H4 (cell line): ENCODE measurements around the gene SCAPER. TPM values are rescaled to one million over a fixed set of nuclear protein-coding genes. Genes with fewer than 3 reads are reported as not detected.
"Not testable (repeated sequence)": the region's sequence is repeated elsewhere in the genome, so short reads cannot be mapped to it uniquely, and the experiment has no call there.

ENCODE experiments used
- DNase-seq: peaks from one replicate; pipeline ENCODE4 v3.0.0-alpha.2; 2015; ENCODE audit warnings: low spot score
- total RNA-seq: library from RNA; depleted of rRNA; stranded (reverse); fragments of >200 nt; shearing (Covaris generic); gene quantifications from 2 replicates; pipeline ENCODE4 v1.2.3, GENCODE V29; 2014

Gene SCAPER
- total RNA-seq, 1 experiment from 2014 or later: 10.0 TPM

- no peak for DNase-seq
Observed at GRCh38 chr15:76913737-76914136, 8.6 kb upstream of the SCAPER start.

GRCh38 chr15:76912430-76912829 is 7.3 kb upstream of the SCAPER start:
- no peak for DNase-seq

- DNase-seq: no peak
Observed at GRCh38 chr15:76905855-76906254, 715 bp upstream of the SCAPER start.

GRCh38 chr15:76904461-76905012 is 603 bp downstream of the SCAPER start:
- peak; percentile 16 for DNase-seq

- DNase-seq: peak; percentile 21
Observed at GRCh38 chr15:76903251-76903681, 1.9 kb downstream of the SCAPER start.

- DNase-seq: no peak
Observed at GRCh38 chr15:76901965-76902364, 3.2 kb downstream of the SCAPER start.

GRCh38 chr15:76899931-76900310 is 5.2 kb downstream of the SCAPER start:
- DNase-seq: not testable (repeated sequence)

GRCh38 chr15:76899176-76899930 is 5.8 kb downstream of the SCAPER start:
- DNase-seq: not testable (repeated sequence)

- no peak for DNase-seq
Observed at GRCh38 chr15:76898102-76898501, 7.0 kb downstream of the SCAPER start.

GRCh38 chr15:76894174-76894573 is 11.0 kb downstream of the SCAPER start:
- DNase-seq: no peak

GRCh38 chr15:76892836-76893235 is 12.3 kb downstream of the SCAPER start:
- DNase-seq: not testable (repeated sequence)

GRCh38 chr15:76887280-76888141 is 17.6 kb downstream of the SCAPER start:
- not testable (repeated sequence) for DNase-seq

- DNase-seq: no peak
Observed at GRCh38 chr15:76885212-76885611, 19.9 kb downstream of the SCAPER start.

GRCh38 chr15:76875911-76876310 is 29.2 kb downstream of the SCAPER start:
- DNase-seq: no peak

GRCh38 chr15:76873066-76873465 is 32.1 kb downstream of the SCAPER start:
- not testable (repeated sequence) for DNase-seq

- DNase-seq: no peak
Observed at GRCh38 chr15:76871930-76872329, 33.2 kb downstream of the SCAPER start.

GRCh38 chr15:76868740-76869139 is 36.4 kb downstream of the SCAPER start:
- DNase-seq: no peak

GRCh38 chr15:76866716-76867321 is 38.3 kb downstream of the SCAPER start:
- peak; percentile 22 for DNase-seq

GRCh38 chr15:76866008-76866407 is 39.1 kb downstream of the SCAPER start:
- no peak for DNase-seq

- DNase-seq: no peak
Observed at GRCh38 chr15:76865548-76865991, 39.6 kb downstream of the SCAPER start.

GRCh38 chr15:76864586-76864985 is 40.6 kb downstream of the SCAPER start:
- no peak for DNase-seq

GRCh38 chr15:76863693-76864092 is 41.4 kb downstream of the SCAPER start:
- DNase-seq: no peak
